HPDE6-E6E7 (cell line): ENCODE data around the gene B3GAT1.

ENCODE experiments used
- DNase-seq: peaks from one replicate; pipeline ENCODE4 v3.0.0; 2011; ENCODE audit warnings: missing footprints; ENCODE audit errors: extremely low spot score

B3GAT1 gene

DNA sequence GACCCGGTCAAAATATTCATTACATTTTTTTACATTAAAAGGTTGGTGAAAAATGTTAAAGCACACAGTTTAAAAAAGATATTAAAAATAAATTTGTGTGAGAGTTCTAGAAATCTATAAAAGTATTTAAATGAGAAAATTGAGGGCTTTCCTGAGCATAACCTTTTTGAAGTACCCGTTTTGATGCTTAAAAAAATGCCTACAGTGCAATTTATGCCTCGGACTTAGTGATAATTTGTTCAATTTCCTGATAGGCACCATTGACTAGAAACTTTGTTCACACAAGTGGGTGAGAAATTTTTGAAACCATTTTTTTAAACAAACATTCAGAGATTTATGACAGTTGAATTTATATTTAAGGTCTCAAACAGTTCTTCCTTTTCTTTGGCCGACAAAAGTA lies 29.7 kb upstream of the B3GAT1 start:
- DNase-seq = no peak

DNA sequence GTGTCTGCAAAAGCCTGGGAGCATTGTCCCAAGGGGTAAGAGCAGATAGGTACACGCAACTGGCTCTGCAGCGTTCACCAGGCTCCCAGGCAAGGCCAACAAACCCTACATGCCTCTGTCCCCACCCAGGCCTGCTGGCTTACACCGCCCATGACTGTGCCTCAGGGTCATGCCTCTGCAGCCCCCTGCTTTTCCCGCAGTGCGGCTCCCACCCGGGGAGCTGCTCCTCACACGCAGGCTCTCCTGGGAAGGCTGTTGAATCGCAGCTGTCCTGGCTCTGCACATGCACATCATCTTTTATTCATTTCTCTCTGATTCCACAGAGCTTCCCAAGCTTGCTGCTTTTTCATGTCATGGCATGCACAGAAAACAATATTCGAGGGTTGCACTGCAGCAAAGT lies 29.2 kb upstream of the B3GAT1 start:
- DNase-seq = no peak

DNA sequence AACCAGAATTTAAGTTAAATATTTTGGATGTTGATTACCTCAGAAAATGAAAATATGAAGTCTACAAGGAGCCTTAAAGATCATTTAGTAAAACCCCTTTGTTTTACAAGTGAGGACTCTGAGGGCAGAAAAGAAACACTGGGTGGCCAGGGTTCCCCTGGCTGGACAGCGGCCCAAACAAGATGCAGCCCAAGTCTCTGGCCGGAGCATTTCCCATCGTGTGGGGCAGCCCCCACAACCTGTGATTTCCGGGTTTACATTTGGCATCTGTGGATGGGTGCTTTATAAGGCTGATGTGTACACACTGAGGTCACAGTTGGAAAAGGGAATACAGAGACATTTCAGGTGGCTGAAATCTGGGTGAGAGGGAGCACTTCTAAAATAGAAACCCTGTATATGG lies 28.8 kb upstream of the B3GAT1 start:
- DNase-seq = no peak

DNA sequence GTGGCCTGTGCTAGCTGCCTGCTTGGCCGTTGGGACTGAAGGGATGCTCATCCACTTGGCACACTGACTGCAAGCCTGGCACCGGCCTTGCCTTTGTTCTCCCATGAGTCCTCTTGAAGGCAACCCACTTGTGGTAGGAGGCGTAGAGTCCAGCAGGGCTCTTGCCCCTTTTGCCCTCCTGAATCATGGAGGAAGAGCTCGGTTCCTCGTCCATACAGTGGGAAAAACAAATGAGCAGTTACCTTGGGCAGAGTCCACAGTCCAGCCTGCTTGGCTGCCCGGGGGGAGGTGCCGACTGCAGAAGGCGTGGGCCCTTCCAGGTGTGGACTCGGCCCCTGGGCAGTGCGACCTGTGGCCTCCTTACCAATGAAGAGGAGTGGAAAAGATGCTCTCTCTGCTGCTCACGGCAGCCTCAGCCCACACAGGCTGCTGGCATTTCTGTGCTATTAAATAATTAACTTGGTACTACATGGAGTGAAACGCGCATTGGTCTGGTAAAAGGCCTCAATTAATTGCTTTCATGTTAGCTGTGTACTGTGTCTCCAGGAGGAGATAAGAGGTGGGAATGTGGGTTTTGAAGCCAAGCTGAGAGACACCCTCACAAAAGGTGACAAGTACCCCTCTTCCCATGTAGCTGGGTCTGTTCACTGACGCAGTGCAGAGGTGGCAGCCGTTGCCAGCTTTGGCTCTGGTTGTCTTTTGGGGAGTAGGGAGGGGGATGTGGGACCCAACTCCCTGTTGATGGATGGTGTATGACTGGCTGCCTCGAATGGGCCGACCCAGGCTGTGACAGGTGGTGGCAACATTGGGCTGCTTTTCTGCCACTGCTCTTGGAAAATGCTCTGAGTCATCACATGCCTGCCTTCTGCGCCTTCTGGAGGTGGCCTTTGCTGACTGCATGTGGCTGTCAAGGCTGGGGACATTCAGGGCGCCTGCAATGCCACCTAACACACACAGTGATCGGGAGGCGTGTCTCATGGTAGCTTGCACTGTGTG lies 26.8 kb upstream of the B3GAT1 start:
- DNase-seq = no peak

DNA sequence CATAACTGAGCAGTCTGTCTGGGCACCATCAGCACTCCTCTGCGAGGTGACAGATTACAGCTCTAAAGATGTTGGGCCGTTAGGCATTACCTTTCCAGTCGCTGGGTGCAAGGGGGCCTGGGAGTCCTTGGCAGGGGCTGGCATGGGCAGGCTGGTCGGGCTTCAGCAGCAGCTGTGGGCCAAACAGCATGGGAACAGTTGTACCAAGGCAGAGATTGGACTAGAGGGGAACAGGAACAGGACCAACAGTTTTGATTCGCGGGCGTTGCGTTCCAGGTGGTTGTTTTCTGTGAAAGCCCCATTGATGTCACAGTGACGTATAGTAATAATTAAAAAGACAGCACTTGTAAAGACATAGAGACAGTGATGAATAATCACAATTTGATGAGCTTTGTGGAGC lies 25.8 kb upstream of the B3GAT1 start:
- DNase-seq = no peak

DNA sequence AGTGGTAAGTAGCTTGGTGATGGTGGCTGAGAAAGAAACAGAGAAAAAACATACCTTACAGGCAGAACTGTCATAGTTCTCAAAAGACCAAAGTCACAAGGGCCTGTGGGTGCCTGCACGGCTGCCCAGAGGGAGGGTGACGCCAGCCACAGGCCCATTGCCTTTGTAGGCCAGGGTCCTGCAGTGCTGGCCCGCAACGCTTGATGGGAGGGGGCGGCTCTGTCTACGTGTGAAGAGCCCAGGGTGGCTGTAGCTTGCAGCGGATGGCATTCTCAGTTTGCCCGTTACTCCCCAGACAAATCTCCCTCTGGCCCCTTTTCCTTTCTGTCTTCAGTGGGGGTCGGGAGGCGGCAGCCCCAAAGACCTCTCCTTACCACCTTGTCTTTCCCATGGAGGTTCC lies 24.7 kb upstream of the B3GAT1 start:
- no peak for DNase-seq

DNA sequence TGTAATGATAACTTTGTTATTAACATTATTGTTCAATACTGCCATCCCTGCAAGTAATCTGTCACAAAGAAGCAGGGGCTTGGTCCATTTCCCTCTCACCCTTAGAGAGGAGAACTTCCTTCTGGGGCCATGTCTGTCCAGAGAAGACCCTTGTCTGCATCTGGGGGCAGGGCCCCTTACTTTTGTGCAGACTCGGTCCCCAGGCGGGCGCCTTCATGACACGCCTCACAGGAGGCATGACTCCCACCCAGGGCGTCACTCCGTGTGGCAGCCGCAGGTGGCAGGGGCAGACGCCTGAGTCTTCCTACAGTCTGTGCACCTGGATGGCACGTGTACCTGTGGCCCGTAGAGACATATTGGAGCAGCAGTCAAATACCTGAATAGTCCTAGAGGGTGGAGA lies 21.8 kb upstream of the B3GAT1 start:
- DNase-seq = no peak

DNA sequence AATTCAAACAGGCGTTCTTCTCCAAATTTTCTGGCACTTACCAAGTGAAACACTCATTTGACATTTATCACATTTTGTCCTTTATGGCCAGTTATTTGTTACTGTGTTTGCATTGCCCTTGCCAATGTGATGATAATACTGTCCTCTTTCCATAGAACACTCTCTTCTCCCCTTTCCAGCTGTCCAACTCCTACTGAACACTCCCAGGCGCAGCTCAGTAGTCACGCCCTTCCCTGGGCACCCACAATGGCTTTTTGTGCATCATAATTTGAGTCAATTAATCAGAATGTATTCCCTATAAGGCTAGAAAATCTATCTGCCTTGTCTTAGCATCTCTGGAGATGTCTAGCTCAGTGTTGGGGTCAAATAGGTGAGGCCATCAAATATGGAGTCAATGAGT lies 21.2 kb upstream of the B3GAT1 start:
- no peak for DNase-seq

DNA sequence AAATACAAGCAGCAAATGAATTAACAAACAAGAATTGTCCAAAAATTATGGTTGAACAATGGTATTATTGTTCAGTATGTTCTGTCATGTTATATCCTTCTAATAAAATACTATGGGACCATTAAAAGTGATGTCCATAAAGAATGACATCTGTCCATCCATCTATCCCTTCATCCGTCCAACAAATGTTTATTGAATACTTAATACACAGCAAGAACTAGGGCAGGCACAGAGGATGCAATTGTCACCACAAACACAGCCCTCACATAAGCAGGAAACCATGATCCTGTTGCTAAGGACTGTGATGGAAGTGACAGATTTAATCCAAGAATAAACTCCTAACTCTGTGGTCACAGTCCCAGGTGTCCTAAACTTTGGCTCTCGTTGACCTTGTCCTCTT lies 20.7 kb upstream of the B3GAT1 start:
- DNase-seq = no peak

DNA sequence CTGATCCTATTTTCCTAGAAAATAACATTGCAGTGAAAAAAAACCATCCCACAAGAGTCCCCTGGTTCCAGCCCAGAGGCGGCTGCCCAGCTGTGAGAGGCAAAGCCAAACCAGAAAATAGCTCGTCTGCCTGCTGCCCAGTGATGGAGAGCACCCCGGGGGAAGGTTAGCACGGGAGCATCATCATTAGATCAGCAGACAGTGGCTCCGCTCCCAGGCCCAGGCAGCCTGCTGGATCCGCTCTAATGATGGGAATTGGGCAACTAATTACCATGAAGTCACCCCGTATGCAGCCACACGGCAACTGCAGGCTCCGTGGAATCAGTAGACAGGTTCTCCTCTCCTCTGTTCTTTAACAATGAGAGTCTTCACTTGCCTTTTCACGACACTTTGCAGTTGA lies 17.1 kb upstream of the B3GAT1 start:
- DNase-seq = no peak

DNA sequence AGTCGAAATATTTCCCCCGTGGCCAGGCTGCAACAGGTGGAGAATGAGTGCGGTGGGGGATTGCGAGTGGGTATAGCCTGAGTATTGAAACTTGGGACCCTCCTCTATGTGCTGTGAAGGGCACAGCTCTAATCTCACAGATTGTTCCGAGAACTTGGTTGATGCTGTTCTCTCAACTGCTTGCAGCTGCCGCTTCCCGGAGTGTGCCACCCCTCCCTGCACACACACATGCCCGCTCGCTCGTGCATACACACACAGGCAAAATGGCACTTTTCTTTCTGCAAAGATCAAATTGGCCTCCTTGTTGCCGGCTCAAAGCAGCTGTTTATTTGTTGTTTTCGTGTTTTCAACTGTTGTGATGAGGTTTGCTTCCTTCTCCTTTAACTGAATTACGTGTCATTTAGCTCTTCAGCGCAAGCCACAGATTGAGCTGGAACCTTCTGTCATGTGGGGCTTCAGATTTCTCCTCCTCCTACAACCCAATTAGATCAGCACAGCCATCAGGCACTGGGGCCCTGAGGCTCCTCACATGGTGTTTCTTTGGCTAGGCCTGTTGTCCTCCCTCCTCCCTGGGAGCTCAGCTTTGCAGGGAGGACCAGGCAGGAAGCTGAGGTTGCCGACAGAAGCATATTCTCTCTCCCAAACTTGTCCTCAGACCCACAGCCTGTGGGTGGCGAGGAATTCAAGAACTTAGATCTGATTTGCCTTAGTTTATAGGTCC lies 13.9 kb upstream of the B3GAT1 start:
- DNase-seq = no peak

DNA sequence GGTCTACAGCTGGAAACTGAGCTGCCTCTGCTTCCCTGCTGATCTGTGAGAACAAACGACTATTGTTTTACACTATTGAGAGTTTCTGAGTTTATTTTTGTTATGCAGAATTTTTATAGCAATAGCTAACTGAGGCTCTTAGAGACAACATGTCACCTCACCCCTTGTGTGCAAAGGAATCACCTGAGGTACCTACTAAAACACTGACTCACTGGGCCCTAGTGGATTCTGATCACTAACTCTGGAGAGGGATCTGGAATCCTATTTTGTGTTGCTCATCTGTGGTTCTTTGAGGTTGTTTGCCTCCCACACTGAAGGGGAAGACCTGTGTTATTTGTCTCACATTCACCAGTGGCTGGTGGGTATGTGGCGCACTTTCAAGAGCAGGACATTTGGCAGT lies 13.4 kb upstream of the B3GAT1 start:
- DNase-seq = no peak

DNA sequence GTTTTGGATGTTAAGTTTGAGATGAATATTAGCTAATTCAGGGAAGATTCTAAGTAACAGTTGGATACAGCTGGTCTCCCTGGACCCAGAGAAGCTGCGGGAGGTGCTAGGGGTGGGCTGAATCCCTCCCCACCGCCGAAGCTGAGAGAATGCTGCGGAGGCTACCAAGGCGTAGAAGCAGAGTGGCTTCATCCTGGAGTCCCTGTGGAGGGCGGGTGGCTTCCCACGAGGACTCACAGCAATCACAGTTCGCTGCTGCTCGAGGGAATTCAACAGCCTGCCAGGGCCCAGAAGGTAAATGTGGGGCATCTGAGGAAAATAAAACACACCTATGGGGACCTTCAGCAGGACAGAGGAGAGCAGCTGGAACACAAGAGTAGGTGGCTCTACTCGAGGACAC lies 11.1 kb upstream of the B3GAT1 start:
- DNase-seq = no peak

DNA sequence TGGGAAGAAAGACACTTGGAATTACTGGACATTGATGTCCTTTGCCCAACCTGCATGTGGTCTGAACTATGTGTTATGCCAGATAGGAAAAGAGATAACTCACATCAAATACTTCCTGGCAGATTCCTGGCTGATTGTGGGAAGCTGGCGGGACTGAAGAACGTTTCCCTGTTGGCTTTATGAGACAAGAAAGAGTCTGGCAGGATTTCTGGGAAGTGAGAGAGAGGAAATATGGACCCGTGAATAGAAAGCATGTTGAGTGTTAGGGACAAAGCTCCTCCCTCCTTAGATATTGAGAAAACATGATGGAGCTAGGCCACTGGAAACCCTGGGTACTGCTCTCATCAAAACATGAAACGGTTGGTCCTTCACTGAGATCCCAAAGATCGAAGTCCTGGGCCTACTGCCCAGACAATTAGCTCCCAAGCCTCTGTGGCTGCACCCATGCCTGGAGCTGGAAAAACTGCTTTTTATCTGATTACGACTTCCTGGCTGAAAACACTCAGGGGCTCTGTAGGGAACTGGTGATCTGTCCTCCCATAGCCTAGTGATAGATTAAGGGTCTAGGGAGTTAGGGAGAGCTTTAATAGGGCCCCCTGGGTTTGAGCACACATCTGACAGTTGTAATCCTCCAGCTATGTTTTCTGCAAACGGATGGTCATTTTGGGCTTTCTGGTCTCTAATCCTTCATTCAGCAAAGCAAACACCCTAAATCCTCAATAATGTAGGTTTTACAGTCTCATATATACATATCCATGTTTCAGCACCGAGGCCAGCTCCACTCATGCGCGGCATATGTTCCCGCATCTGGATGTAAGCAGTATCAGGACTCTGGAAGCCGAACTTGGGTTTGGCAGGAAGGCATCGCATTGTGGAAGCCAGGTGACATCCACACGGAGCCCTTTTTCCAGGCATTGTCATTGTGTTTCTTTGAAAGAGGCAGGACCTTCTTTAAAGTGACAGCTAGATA lies 6.1 kb upstream of the B3GAT1 start:
- no peak for DNase-seq

DNA sequence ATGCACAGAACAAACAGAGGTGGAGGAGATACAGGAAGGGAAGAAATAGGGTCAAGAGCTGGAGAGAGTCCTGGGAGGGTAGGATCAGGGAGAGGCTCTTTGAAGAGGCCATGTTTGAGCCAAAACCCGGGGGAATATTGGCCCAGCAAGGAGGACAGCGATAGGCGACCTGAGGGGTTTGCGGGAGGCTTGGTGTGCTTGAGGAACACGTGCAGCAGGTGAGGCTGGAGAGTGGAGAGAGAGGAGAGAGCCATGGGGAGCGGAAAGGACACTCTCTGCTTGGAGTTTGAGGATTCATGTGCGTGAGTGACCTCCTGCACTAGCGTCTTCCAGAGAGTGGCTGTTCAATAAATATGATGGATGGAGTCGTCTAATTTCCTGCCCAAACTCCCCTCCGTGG lies 4.7 kb upstream of the B3GAT1 start:
- DNase-seq = no peak

DNA sequence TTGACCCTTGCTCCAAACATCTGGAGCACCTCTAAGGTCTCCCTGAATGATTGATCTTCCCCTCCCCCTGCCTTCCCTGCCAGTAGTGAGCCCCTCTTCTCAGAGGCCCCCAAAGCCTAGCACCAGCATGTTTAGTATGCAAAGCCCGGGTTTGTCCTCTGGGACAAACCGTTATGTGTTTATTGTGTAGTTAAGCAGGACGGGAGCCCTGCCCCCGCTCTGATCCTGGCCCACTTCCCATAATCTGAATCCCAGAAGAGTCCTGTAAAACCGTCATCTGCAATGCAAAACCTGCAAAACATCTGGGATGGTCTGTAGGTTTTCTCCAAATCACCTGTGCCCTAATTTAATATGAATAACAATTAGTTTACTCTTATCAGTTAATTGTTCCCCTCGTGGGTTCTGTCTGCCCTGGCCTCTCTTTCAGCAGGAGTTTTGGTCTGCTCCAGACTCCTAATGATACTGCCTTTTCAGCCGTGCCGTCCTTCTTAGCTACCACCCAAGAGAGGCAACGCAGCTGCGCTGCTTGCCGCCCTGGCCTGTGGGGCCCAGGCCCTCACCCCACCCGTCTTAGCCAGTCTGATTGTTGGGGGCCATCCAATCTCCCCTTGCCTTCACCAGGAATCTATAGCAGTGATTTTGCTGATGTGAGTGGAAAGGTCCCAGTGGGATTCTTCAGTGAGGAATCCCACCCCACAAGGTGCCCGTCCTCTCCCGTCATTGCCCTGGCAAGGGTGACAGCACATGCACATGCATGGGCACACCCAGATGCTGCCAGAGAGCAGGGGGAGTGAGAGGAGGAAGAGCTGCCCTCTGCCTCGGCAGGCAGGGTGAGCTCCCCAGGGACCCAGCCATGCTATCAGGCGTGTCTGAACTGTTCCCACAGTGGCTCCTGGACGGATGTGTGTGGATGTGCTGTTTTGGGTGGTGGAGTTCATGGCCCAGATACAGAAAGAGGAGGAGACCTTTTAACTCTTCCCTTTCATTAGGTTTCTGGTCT lies 3.0 kb upstream of the B3GAT1 start:
- DNase-seq = no peak

DNA sequence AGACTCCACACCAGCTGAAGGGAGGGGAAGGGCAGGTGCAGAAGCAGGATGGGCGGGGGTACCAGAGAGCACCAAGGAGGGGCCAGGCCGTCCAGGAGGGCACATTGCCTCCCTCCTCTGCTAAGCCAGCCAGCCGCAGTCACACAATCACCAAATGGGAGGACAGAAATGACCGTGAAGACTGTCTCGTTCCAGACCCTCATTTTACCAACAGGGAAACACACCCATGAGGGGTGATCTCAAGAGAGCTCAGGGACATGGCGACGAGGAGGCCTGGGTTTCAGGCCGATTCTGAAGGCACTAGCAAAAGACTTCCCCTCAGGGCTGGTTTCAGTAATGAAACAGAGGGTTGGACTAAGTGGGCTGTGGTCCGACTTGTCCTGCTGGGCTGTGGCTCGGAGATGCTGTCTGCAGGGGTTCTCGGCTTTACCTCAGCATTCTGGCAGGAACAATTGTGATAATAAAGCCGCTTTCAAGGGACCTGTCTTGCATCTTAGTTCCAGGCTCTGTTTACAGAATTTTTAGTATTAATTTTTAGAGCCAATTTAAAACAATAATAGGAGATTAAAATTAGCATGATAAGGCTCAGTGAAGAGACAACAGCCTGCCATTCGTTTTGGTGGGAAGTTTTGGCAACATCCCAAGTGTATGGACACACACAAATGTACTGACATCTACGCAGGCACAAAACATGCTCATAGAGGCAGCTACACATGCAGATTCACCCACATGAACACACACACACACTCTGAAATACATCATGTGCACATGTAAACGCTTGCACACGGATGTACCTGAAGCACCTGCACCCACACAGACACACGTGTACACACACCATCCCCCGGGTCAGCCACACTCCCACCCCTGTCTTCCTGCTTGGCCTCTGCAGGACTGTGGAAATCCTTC lies 2.0 kb upstream of the B3GAT1 start:
- no peak for DNase-seq

DNA sequence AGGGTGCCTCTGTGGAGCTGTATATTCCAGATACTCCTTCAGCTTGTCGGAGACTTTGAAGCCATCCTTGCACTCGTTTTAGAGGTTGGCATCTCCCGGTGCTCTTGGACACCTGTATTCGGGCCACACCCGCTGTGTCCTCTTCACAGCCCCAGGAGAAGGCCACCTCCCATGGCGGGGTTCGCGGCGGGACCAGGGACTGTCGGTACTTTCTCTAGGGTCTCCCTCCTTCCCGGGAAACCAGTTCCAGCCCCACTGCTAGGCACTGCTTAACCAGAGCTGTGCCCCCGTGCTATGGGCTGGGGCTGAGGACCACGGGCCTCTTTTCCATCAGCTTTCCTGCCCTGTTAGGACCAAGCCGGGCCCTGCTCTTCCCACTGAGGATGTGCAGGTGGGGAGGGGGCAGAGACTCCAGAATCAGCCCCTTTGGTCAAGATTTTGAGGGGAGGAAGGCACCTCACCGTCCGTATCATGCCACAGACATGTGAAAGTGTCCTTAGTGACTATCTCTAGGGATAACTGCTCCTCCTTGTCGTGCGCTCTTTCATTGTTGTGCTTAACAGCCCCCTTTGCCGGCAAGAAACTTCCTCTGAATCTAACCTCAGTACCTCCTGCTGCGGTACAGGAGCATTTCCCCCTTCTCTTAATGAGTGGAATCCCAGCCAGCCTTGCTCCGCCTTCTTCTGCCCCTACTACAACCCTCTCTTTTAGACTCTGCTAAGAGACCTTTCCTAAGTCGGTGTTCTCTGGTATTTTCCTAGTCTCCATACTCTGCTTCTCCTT lies 1.2 kb upstream of the B3GAT1 start:
- no peak for DNase-seq

DNA sequence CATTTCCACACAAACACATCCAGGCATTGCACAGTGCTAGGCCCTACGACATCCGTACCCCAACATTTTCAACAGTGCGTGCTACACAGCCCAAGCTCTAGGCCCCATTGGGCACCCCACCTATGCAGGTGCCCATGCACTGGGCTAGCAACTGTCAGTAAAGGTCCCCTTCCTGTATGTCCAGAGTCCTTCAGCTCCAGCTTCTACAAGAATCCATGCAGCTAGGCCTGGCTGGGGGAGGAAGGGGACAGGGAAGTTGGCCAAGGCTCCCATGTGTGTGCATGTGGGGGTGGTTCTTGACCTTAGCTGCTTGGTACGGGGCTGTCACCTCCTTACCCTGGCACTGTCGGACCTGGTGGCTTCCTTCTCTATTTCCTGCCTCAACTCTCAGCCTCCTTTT lies 1.3 kb downstream of the B3GAT1 start:
- DNase-seq = no peak
